ELR (cell line): ENCODE results near the gene PLPP4.

Source experiments
- DNase-seq: peaks from one replicate; pipeline ENCODE4 v3.0.0-alpha.2; 2015; ENCODE audit warnings: low read depth

PLPP4 gene

DNA sequence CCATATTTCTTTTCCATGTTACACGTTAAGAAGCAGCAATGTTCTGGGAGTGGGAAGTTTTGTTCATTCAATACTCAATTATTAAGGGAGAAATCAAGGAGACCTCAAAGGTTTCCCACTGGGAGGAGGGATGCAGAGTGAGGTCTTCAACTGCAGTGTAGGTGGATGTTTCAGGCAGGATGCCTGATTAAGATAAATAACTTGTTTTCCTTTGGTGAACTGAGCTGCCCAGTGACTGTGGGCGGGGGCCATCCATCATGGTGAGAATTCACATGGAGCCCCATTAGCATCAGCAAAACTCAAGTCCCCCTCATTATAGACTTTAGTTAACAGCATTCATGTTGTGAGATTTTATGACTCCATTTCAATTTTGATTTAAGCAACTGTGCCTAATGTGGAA, 121.1 kb downstream of the PLPP4 start:
- no peak for DNase-seq

DNA sequence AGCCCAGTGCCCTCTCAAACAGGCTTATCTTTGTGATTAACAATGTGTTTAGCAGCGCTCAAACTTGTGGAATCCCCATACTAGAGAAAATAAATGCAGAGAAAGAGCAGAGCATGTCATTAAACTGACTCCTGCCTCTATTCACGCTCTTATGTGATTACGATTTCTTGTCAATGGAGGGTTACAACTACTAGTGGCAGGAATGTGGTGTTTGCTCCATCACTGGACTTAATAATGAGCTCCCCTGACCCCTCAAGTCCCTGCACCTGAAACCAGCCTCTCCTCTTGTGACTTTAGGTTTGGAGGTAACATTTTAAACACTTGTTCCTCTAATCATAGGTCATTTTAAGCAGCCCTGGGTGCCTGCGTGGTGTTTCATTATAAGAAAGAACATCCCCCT, 121.9 kb downstream of the PLPP4 start:
- DNase-seq, result no peak

DNA sequence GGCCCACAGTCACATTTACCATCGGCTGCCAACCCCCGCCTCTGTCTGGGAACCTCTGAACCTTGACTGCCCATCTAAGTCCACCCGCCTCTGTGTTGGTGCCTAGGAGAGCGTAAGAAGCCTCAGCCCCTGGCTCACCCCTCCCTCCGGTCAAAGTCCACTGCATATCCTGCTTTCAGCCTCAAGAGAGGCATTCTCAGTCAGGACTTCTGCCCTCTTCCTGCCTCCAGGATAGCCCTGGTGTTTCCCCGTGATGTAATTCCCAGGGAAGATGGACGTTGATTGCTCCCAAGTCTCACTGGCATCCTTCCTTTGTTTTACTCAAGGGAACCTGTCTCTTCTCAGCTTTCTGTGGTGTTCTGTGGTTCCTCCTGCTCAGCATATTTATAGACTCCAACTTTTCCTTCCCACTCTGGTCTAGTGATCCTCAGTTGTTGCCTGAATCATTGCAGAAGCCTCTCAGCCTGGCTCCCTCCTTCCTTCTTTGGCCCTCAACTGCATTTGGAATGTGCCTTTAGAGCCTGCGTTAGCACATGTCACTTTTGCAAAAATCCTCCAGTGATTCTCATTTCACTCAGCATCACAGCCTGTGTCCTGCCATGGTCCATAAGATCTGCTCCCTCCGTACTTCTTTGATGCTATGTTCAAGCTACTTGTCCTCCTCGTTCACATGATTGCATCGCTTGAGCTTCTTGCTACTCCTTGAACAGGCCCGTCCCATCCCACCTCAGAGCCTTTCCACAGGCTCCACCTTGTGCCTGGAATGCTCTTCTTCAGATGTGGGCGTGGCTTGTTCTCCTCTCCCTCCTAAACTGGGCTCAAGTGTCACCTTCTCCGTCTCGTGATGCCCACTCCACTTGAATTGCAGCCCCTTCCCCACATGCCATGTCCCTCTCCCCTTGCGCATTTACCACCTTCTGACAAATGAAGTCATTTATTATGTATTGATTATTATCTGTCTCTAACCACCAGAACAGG, 124.2 kb downstream of the PLPP4 start:
- DNase-seq, result no peak

DNA sequence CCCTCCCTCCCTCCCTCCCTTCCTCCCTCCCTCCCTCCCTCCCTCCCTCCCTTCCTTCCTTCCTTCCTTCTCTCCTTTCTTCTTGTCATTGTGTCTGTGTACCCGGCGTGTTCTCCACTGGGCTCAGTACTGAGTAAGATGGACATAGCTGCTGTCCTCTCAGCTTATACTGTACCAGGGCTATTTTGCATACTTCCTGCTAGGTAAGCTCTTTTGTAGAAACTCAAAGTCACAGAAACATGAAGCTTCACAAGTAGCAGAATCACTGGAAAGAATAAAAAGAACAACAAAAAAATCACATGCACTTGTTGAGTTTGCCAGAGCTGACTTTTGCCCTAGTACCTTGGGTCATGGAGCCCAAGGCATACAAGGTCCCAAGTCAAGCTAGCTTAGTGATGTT, 125.7 kb downstream of the PLPP4 start:
- no peak for DNase-seq

DNA sequence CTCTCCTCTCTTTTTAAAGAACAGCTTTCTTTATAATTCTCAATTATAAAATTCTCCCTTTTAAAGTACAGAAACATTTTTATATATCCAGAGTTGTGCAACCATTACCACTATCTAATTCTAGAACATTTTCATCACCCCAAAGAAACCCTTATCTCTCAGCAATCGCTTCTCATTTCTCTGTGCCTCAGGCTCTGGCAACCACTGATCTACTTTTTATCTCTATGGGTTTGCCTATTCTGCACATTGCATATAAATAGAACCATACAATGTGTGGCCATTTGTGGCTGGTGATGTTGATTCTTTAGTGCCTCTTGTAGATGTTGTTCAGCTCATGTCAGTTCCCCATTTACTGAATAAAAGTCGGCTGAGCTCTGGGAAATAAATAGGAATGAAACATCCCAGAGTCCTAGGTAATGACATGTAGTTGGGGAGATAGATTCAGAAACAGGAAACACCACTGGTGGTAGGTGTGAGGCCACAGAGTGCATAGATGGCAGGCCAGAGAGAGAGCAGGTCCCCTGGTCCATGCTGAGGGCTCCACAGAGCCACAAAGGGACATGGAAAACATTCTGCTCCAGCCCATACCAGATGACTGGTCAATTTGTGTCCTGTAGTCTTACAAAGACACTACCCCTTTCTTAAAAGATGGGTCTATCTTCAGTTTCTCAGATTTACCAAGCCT, 126.5 kb downstream of the PLPP4 start:
- no peak for DNase-seq

DNA sequence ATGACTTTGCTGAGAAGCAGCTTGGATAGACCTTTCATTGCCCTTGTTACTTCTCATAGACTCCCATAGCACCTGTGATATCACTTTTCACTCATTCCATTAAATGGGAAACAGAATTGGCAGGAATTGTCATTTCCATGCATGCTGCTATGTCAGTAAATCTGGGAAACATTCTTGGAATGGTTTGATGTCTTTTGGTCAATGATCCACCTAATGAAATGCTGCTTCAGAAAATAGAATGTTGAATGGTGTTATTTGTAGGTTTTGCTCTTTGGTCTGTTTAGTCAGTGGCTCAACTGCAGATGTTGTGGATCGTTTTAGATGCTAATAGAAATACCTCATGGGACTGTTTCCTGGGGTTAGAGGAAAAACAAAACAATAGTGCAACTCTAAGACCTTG, 127.8 kb downstream of the PLPP4 start:
- DNase-seq, result no peak

DNA sequence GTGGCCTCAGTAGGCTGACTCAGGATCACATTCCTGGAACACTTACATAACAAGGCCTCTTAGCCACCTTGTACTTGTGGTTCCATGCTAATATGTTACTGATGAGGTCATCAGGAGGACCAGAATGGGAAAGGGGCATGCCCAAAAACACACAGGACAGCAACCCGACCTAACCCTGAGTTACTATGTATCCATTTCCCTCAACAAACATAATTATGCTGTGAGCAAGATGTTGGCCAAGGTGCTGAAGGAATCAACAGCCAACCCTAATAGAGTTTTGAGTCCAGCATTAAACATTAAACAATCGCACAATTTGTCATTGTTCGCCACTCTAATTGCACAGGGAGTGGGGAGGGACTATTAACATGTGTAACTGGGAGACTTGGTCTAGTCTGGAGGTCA, 129.4 kb downstream of the PLPP4 start:
- DNase-seq, result peak; percentile 35

DNA sequence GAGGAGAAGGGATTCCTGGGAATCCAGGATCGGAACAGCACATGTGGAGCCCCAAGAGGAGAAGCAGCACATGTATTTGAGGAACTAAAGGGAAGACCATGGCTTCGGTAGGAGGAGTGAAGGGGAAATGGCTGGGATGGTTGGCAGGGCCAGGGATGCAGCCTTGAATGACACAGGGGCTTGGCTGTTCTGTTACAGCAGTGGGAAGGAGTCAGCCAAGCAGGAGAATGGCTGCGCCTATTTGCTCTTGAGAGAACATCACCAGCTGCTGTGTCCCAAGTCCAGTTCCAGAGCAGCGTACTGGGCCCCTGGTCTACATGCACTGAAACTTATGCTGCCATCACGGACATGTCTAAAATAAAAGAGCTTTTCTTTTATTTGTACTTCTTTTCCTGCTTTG, 130.0 kb downstream of the PLPP4 start:
- DNase-seq, result no peak

DNA sequence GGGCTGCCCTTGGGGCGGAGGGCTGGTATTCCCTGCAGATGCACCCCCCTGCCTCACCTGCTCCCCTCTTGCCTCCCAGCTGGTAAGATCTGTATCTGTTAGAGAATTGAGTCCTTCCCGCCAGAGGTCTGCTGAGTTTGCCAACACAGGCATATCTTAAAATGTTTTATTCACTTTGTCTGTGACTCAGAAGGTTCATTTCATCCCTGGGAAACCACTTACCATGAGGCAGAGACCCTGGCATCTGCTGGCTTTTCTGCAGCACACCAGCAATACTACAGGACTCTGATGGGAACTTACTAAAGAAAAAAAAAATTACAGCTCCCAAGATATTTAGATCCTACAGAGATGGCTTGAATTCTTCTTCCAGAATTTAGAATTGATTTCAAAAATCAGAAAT, 131.3 kb downstream of the PLPP4 start:
- no peak for DNase-seq

DNA sequence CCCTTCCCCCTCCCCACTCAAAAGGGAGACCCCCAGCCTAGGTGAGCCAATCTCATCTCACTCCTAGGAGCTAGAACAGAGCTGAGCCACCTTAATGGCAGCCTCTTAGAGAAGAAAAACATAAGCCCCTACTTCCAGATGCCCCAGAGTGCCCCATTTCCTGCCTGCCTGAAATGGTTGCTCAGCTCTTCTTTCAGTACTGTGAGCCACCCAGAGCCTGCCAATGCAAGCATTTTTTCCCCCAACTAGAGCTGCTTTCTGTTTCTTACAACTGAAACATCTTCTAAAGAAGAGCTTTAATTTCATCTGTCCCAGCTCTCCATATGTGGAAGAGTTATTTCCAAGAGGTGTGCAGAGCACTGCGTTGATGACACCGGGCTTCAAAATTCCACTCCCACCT, 136.7 kb downstream of the PLPP4 start:
- DNase-seq, result no peak

DNA sequence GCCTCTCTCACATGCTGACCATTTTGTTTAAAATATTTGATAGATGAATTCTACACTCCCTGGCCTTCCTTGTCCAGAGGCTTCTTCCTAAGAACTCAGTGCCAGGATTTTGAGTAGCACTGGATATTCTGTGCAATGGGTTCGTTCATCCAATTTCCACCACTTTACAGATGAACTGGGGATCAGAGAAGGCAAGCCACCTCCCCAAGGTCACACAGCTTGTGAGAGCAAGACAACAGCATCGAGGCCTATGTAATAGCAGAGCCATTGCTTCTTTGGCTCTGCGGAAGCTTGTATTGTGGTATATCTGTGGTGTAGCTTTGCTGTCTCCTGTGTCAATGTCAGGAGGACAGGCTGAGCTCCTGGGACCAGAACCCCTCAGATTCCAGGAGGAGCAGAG, 140.9 kb downstream of the PLPP4 start:
- DNase-seq, result no peak

DNA sequence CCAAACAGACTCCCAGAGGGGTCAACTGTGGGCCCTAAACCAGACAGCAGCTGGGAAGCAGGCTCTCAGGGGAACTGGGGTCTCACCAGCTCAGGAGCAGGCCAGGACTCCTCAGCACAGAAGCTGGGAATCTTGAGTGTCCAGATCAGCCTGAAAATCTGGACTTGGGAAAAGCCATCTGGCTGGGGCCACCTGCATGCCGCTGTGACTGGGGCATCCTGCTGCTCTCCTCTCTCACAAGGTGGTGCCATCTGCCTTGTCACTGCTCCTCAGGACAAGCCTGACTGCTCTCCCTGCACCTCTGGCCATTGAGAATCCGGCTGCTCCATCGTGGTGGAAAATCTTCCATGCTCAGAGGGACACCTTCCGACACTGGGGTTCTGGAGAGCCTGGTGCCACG, 141.4 kb downstream of the PLPP4 start:
- DNase-seq, result no peak

DNA sequence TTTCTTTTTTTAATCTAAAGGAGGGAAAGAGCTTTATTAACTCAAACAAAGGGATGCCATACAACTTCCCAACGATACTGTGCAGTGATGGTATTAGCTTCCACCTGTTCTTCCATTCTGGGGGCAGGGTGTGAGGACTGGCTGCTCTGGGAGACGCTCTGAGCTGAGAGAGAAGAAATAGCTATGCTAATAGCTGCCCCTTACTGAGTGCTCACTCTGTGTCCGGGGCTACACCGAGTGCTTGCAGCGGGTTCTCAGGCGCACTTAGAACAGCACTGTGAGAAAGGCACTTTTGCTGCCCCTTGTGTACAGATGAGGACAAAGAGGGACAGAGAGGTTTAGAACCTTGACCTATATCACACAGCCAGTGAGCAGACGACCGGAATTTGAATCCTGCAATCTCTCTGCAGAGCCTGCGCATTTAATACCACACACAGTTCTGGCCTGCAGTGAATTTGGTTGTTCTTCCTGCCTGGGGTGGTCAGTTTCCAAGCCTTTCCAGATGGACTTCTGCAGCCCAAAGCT, 142.2 kb downstream of the PLPP4 start:
- no peak for DNase-seq

DNA sequence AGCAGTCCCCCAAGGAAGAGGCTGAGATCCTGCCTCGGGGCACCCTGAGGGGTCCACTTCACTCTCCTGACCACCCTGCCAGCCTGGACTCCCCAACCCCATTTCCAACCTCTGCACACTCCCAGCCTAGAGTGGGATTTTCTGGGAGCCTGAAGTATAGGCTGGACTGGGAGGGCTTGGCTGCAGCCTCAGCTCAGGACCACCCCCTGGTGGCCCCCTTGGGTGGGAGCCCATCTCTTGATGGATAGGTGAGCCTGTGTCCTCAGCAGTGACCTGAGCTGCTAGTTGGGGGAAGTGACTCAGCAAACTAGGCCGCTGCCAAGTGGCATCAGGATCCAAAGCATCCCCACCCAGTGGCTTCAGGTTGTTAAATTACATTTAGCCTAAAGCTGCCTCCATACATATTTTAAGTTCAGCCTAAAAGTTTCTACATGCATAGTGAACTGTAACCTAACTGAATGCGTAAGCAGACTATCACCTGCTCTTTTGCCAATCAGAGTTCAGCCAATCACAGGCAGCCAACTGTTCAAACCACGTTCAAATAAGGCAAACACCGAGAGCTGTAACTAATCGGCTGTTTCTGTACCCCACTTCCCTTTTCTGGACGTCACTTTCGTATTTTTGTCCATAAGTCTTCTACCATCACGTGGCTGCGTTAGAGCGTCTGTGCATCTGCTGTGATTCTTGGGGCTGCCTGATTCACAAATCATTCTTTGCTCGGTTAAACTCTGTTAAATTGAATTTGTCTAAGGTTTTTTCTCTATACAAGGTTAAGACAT, 144.0 kb downstream of the PLPP4 start:
- peak; percentile 33 for DNase-seq

DNA sequence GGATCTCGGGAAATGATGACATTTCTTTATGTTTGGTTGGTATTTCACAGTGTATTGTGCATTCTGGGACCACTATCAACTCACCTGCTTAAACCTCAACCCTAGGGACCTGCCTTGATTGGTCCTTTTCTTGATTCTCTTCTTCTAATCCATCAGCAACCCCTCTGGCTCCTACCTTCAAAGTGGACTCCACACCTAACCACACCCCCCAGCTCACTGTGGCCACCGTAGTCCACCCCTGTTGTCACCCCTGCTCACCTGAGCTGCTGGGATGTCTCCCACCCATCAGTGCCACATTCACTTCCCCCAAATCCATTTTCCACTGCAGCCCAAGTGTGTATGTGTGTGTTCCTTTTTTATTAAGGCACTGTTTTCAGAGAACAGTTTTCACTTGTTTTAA, 145.0 kb downstream of the PLPP4 start:
- no peak for DNase-seq

DNA sequence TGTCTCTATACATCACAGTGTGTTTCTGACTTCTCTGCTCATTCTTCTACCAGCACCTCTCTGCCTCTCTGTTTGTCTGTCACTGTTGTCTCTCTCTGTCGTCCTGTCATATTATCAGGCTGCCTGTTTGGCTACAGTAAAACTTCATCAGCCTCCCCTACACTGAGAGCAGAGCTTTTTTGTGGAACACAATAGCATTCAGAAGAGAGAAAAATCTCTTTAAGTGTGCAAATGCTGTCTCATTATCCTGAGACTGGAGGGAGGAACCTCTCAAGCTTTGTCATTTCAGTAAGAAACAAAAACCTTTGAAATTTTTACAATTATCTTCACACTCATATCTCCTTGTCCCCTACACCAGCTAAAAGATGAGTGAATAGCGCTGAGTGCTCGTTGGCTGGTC, 148.4 kb downstream of the PLPP4 start:
- DNase-seq, result no peak

DNA sequence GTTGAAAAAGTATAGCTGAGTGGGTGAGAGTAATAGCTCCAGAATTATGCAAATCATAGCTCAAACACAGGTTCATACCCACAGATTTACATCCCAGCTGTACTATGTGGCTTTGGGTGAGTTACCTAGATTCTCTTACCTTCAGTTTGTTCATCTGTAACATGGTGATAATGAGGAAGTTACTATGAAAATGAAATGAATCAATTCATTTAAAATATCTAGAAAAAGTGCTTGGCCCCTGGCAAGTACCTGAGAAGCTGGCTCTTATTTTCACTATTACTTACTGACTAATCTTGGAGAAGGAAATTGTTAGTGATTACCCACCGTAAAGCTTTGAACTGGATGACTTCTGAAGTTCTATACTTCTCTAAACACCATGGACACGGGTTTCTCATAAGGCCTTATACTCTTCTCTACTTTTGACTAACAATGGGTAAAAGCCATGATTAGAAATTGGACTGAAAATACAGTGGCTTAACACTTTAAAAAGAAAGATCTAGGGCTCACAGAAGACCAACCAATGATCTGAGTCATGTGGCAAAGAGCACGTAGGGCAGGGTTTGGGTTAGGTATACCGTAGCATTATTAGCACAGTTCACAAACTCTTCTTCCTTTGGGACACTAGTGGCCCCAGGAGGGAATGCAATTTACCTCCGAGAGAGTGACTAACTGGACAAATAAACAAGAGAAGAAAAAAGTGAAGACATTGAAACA, 149.2 kb downstream of the PLPP4 start:
- DNase-seq, result peak; percentile 3

DNA sequence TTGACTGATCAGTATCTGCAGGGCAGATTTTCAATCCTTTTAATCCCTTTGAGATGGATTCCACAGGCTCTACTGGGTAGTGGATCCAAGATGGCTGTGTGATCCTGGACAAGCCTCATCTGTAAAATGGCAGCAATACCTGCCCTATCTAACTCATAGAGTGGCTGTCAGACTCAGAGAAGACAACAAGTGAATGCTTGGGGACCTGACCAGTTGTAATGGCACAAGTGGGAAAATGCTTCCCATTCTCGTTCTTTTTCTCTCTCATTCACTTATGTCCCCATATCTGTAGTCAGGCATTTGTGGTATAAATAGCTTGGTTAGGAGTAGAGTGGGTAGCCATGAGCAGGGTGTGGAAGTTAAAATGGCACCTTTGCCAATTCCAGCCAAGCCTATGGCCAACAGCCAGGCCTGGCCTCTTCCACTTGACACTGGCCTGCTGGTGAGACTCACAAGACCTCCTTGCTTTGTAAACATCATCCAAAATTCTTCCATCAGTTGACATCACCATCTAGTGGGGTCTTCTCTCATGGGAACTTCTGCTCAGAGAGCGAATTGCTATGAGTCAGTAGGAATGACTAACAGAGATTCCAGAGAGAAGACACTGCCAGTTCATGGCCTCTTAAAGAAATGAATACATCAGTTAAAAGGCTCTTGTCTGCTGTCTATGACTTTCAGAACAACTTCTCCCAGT, 150.1 kb downstream of the PLPP4 start:
- peak; percentile 78 for DNase-seq

DNA sequence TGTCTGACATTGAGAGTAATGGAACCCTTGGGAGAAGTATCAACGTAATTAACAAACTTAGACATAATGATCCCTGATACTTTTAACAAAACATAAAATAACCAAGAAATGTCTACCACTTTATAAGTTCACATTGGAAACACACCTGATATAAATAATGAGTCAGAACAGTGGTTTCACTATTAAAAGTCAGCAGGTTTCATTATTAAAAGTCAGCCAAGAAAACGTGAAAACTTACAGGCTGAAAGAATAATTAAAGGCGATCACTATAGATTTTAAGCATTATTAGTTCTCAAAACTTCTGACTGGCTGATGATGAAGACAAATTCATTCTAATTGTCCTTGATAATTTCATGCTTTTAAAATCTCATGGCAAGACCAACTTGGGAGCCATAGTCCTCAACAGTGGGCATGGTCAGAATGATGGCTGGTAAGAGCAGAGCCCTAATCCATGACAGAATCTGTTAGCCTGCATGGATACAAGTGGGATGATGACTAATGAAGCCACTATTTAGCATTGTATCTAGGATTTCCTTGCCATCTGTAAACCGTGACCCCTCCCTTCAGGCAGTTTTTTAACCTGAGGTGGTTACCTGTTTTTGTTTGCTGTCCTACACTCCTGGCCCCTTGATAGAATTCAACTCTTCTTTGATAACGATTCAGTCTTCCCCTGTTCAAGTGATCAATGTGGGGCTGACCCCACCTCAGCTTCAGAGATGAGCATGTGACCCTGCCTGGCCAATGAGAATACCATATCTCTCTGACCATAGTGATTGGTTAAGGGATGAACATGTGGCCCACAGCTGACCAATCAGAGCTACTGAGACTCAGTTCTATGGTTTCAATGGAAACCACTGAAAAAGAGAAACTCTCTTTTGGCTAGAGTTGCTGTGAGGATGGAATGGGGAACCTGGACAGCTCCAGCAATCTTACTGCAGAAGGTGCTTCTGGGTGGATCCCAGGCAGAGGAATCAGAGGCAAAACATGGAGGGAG, 151.0 kb downstream of the PLPP4 start:
- DNase-seq, result peak; percentile 47

DNA sequence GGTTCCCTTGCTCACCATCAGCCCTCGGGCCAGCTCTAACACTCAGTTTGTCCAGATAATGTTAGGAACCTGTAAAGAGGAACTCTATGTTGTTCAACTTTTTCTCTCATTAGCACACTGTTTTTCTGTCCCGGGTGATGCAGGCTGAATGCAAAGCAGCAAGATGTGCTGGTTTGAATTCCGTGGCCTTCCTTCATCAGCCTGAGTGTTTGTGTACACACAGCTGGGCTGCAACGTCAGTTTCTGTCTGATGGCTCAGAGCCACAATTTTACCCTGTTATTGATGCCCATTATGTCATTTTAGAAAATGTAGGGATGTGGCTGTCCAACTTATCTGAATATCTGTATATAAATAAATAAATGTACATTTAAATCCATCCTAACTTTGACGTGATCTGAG, 152.0 kb downstream of the PLPP4 start:
- DNase-seq, result no peak
